MM.1S (cell line): ENCODE data around the gene HORMAD2.
"Not testable (repeated sequence)": the region's sequence is repeated elsewhere in the genome, so short reads cannot be mapped to it uniquely, and the experiment has no call there.

Experiments
- DNase-seq: peaks from one replicate; pipeline ENCODE4 v3.0.0-alpha.2; 2015
- H2AFZ ChIP-seq: fragments of 300-600 bp; sonication (generic); 2 replicates; pipeline ENCODE4 v1.6.0; 2016; ENCODE audit warnings: antibody characterized with exemption, low read length
- H3F3A ChIP-seq: fragments of 300-600 bp; sonication (generic); 2 replicates; pipeline ENCODE4 v1.6.1; 2016; ENCODE audit warnings: mild to moderate bottlenecking, antibody characterized with exemption, low read length, moderate library complexity, mixed read lengths; ENCODE audit not compliant: insufficient read depth
- H3K27ac ChIP-seq: fragments of 300-600 bp; sonication (generic); 2 replicates; pipeline ENCODE4 v1.5.1; 2016; ENCODE audit warnings: mild to moderate bottlenecking, low read length
- H3K27me3 ChIP-seq: fragments of 300-600 bp; sonication (generic); replicated peaks from 2 replicates; pipeline ENCODE4 v1.6.0; 2016; ENCODE audit warnings: low read length; ENCODE audit not compliant: insufficient read depth
- H3K36me3 ChIP-seq: fragments of 300-600 bp; sonication (generic); replicated peaks from 2 replicates; pipeline ENCODE4 v1.6.1; 2016; ENCODE audit warnings: mild to moderate bottlenecking, low read length, mixed read lengths; ENCODE audit not compliant: insufficient read depth
- H3K4me1 ChIP-seq: fragments of 300-600 bp; sonication (generic); 2 replicates; pipeline ENCODE4 v1.6.1; 2016; ENCODE audit warnings: low read length, mixed read lengths
- H3K4me2 ChIP-seq: fragments of 300-600 bp; sonication (generic); 2 replicates; pipeline ENCODE4 v1.6.0; 2016; ENCODE audit warnings: low read depth, low read length
- H3K4me3 ChIP-seq: fragments of 300-600 bp; sonication (generic); 2 replicates; pipeline ENCODE4 v1.5.1; 2016; ENCODE audit warnings: low read length, mixed read lengths
- H3K79me2 ChIP-seq: fragments of 300-600 bp; sonication (generic); 2 replicates; pipeline ENCODE4 v1.6.1; 2016; ENCODE audit warnings: mixed run types, low read length, mixed read lengths
- H3K9ac ChIP-seq: fragments of 300-600 bp; sonication (generic); 2 replicates; pipeline ENCODE4 v1.6.1; 2016; ENCODE audit warnings: low read length, mixed read lengths
- H3K9me2 ChIP-seq: fragments of 300-600 bp; sonication (generic); replicated peaks from 2 replicates; pipeline ENCODE4 v1.6.1; 2016; ENCODE audit warnings: mild to moderate bottlenecking, low read length, mixed read lengths; ENCODE audit not compliant: insufficient read depth
- H3K9me3 ChIP-seq: fragments of 300-600 bp; sonication (generic); replicated peaks from 2 replicates; pipeline ENCODE4 v1.6.1; 2016; ENCODE audit warnings: mild to moderate bottlenecking, low read length, mixed read lengths; ENCODE audit not compliant: insufficient read depth
- H4K20me1 ChIP-seq: fragments of 300-600 bp; sonication (generic); 2 replicates; pipeline ENCODE4 v1.6.1; 2016; ENCODE audit warnings: mild to moderate bottlenecking, low read length, moderate library complexity, mixed read lengths; ENCODE audit not compliant: insufficient read depth
- CTCF ChIP-seq: fragments of 300-600 bp; sonication (generic); IDR thresholded peaks from 2 replicates; pipeline ENCODE4 v1.5.1; 2016; ENCODE audit warnings: antibody characterized with exemption, low read length, mixed read lengths
- EZH2 ChIP-seq: fragments of 300-600 bp; sonication (generic); optimal IDR thresholded peaks from 2 replicates; pipeline ENCODE3; 2017; ENCODE audit warnings: low read depth, mild to moderate bottlenecking, antibody characterized with exemption, low read length, mixed read lengths
- EZH2phosphoT487 ChIP-seq: fragments of 300-600 bp; sonication (generic); IDR thresholded peaks from 2 replicates; pipeline ENCODE4 v1.6.1; 2018; ENCODE audit warnings: antibody characterized with exemption, low read length

Gene HORMAD2

GRCh38 chr22:30097861-30098260 lies 17.6 kb downstream of the HORMAD2 start:
- Histone ChIP-seq H3K9me2 (no peaks in the 10 kb centered on the region), H3K4me2 (no peak overlapping the region), H3K4me3 (no peak overlapping the region), H3K9ac (no peak overlapping the region), H3K27me3 (no peaks in the 10 kb centered on the region), H2AFZ (no peak overlapping the region), H3F3A (no peaks in the 10 kb centered on the region), H3K9me3 (no peaks in the 10 kb centered on the region), H3K4me1 (peaks cover 12% of the 10 kb centered on the region; the same call in 1 of the 2 replicates), H3K27ac (no peak overlapping the region), H3K79me2 (no peaks in the 10 kb centered on the region), H4K20me1 (no peaks in the 10 kb centered on the region), H3K36me3 (no peaks in the 10 kb centered on the region)
- TF ChIP-seq EZH2phosphoT487 (no peak), EZH2 (no peak), CTCF (no peak)
- no peak for DNase-seq

- H3K9ac ChIP-seq, H3K4me3 ChIP-seq, H3K4me2 ChIP-seq, H4K20me1 ChIP-seq, H3K79me2 ChIP-seq, H3K9me3 ChIP-seq, DNase-seq, H3K9me2 ChIP-seq, H3K4me1 ChIP-seq, H3K27ac ChIP-seq, H3K27me3 ChIP-seq, H2AFZ ChIP-seq, H3F3A ChIP-seq, H3K36me3 ChIP-seq: not testable (repeated sequence)
These were observed 20.5 kb downstream of the HORMAD2 start for GRCh38 chr22:30100770-30101169.

- H2AFZ ChIP-seq = no peak overlapping the region
- no peak overlapping the region for H3K27ac ChIP-seq
- no peaks in the 10 kb centered on the region for H3K4me1 ChIP-seq
- no peak overlapping the region for H3K9ac ChIP-seq
- H3K4me2 ChIP-seq = no peak overlapping the region
- H3K27me3 ChIP-seq = no peaks in the 10 kb centered on the region
- DNase-seq = no peak
- H4K20me1 ChIP-seq = no peaks in the 10 kb centered on the region
- H3K9me2 ChIP-seq = no peaks in the 10 kb centered on the region
- no peak overlapping the region for H3K4me3 ChIP-seq
- H3F3A ChIP-seq = no peaks in the 10 kb centered on the region
- H3K9me3 ChIP-seq = no peaks in the 10 kb centered on the region
- H3K79me2 ChIP-seq = no peaks in the 10 kb centered on the region
- H3K36me3 ChIP-seq = no peaks in the 10 kb centered on the region
- TF ChIP-seq EZH2phosphoT487 = no peak
- no peak for TF ChIP-seq EZH2
- no peak for TF ChIP-seq CTCF
These were observed 24.4 kb downstream of the HORMAD2 start for GRCh38 chr22:30104501-30105156.

- Histone ChIP-seq H3K9me3 (no peaks in the 10 kb centered on the region), H3K4me2 (no peak overlapping the region), H3K36me3 (no peaks in the 10 kb centered on the region), H4K20me1 (no peaks in the 10 kb centered on the region), H3K27ac (no peak overlapping the region), H3K9ac (no peak overlapping the region), H3K79me2 (no peaks in the 10 kb centered on the region), H3K4me3 (no peak overlapping the region), H3K4me1 (no peaks in the 10 kb centered on the region), H3F3A (no peaks in the 10 kb centered on the region), H2AFZ (no peak overlapping the region), H3K9me2 (no peaks in the 10 kb centered on the region), H3K27me3 (no peaks in the 10 kb centered on the region)
- DNase-seq = no peak
- TF ChIP-seq EZH2phosphoT487 (no peak), EZH2 (no peak), CTCF (no peak)
These were observed 25.2 kb downstream of the HORMAD2 start for GRCh38 chr22:30105483-30105882.
